H9 (cell line): Measurements from ENCODE around the gene GALNT7. TPM values are rescaled to one million over a fixed set of nuclear protein-coding genes. Genes with fewer than 3 reads are reported as not detected.

Source experiments
- DNase-seq: peaks from one replicate; pipeline ENCODE4 v3.0.0-alpha.2; 2017
- H2AFZ ChIP-seq: one replicate; pipeline ENCODE4 v1.6.1; 2013; ENCODE audit warnings: mild to moderate bottlenecking, low read length, control low read depth, moderate library complexity
- H2AK5ac ChIP-seq: 2 replicates; pipeline ENCODE4 v1.6.1; 2013; ENCODE audit warnings: low read length, control low read depth, mixed read lengths; ENCODE audit not compliant: insufficient read length
- H2BK120ac ChIP-seq: one replicate; pipeline ENCODE4 v1.6.1; 2013; ENCODE audit warnings: low read depth, mild to moderate bottlenecking, low read length, control low read depth, inconsistent platforms; ENCODE audit not compliant: poor library complexity, severe bottlenecking
- H2BK12ac ChIP-seq: 2 replicates; pipeline ENCODE4 v1.6.1; 2013; ENCODE audit warnings: low read length, control low read depth, mixed read lengths, low read depth; ENCODE audit not compliant: insufficient read length
- H2BK15ac ChIP-seq: 2 replicates; pipeline ENCODE4 v1.6.1; 2013; ENCODE audit warnings: low read depth, low read length, control low read depth
- H2BK20ac ChIP-seq: one replicate; pipeline ENCODE4 v1.6.1; 2013; ENCODE audit warnings: low read depth, mild to moderate bottlenecking, low read length, control low read depth, inconsistent platforms; ENCODE audit not compliant: poor library complexity, severe bottlenecking
- H2BK5ac ChIP-seq: 2 replicates; pipeline ENCODE4 v1.6.1; 2013; ENCODE audit warnings: low read length, control low read depth, mixed read lengths; ENCODE audit not compliant: insufficient read length
- H3K14ac ChIP-seq: 2 replicates; pipeline ENCODE4 v1.6.1; 2013; ENCODE audit warnings: low read length, control low read depth; ENCODE audit not compliant: insufficient read depth
- H3K18ac ChIP-seq: 2 replicates; pipeline ENCODE4 v1.6.1; 2013; ENCODE audit warnings: low read depth, mild to moderate bottlenecking, mixed read lengths, low read length, control low read depth; ENCODE audit not compliant: insufficient read length
- H3K23ac ChIP-seq: 2 replicates; pipeline ENCODE4 v1.6.1; 2013; ENCODE audit warnings: low read length, control low read depth, mixed read lengths, low read depth; ENCODE audit not compliant: insufficient read length
- H3K23me2 ChIP-seq: 2 replicates; pipeline ENCODE4 v1.6.1; 2013; ENCODE audit warnings: low read depth, mild to moderate bottlenecking, mixed read lengths, low read length, control low read depth; ENCODE audit not compliant: insufficient read length, poor library complexity, severe bottlenecking
- H3K27ac ChIP-seq: 2 replicates; pipeline ENCODE4 v1.5.1; 2013; ENCODE audit warnings: low read length, control low read depth, mixed read lengths, low read depth; ENCODE audit not compliant: insufficient read length
- H3K27me3 ChIP-seq: 2 replicates; pipeline ENCODE4 v1.6.1; 2013; ENCODE audit warnings: low read length, control low read depth, inconsistent platforms; ENCODE audit not compliant: insufficient read depth
- H3K4ac ChIP-seq: 2 replicates; pipeline ENCODE4 v1.6.1; 2013; ENCODE audit warnings: low read depth, mild to moderate bottlenecking, control low read depth, inconsistent platforms, low read length, moderate library complexity
- H3K4me1 ChIP-seq: 2 replicates; pipeline ENCODE4 v1.6.1; 2013; ENCODE audit warnings: low read length, control low read depth, inconsistent platforms; ENCODE audit not compliant: insufficient read depth
- H3K4me2 ChIP-seq: 2 replicates; pipeline ENCODE4 v1.6.1; 2013; ENCODE audit warnings: low read length, control low read depth, mixed read lengths; ENCODE audit not compliant: insufficient read length, insufficient read depth
- H3K56ac ChIP-seq: 2 replicates; pipeline ENCODE4 v1.6.1; 2013; ENCODE audit warnings: low read depth, mild to moderate bottlenecking, mixed read lengths, low read length, control low read depth; ENCODE audit not compliant: insufficient read length
- H3K79me1 ChIP-seq: 2 replicates; pipeline ENCODE4 v1.6.1; 2013; ENCODE audit warnings: low read depth, mild to moderate bottlenecking, moderate library complexity, low read length, control low read depth, inconsistent platforms; ENCODE audit not compliant: insufficient read depth, poor library complexity, severe bottlenecking
- H3K79me2 ChIP-seq: 2 replicates; pipeline ENCODE4 v1.6.1; 2013; ENCODE audit warnings: low read length, control low read depth, inconsistent platforms; ENCODE audit not compliant: insufficient read depth
- H3K9ac ChIP-seq: 2 replicates; pipeline ENCODE4 v1.6.1; 2013; ENCODE audit warnings: low read length, control low read depth, mixed read lengths; ENCODE audit not compliant: insufficient read length; ENCODE audit errors: extremely low read depth
- H3K9me3 ChIP-seq: one replicate; pipeline ENCODE4 v1.6.1; 2013; ENCODE audit warnings: low read depth, low read length, inconsistent platforms; ENCODE audit not compliant: control insufficient read depth
- H3T11ph ChIP-seq: one replicate; pipeline ENCODE4 v1.6.1; 2013; ENCODE audit warnings: mild to moderate bottlenecking, low read length, control low read depth, inconsistent platforms
- H4K20me1 ChIP-seq: one replicate; pipeline ENCODE4 v1.6.1; 2013; ENCODE audit not compliant: control insufficient read depth, insufficient read length, insufficient read depth
- H4K5ac ChIP-seq: 2 replicates; pipeline ENCODE4 v1.6.1; 2013; ENCODE audit warnings: low read depth, mild to moderate bottlenecking, mixed read lengths, low read length, control low read depth; ENCODE audit not compliant: insufficient read length
- H4K8ac ChIP-seq: replicated peaks from 2 replicates; pipeline ENCODE4 v1.6.1; 2013; ENCODE audit warnings: low read length, control low read depth, mixed read lengths, low read depth; ENCODE audit not compliant: insufficient read length
- H4K91ac ChIP-seq: 2 replicates; pipeline ENCODE4 v1.6.1; 2013; ENCODE audit warnings: low read depth, mild to moderate bottlenecking, moderate library complexity, mixed read lengths, low read length, control low read depth; ENCODE audit not compliant: insufficient read length
- H3K27ac Mint-ChIP-seq, 3 experiments: 2 replicates in 2 of 3; 3 replicates in 1 of 3; pipeline ENCODE4 v1.8.0; 2020 to 2021; ENCODE audit warnings: mixed read lengths in 3 of 3, mild to moderate bottlenecking in 1 of 3, moderate library complexity in 1 of 3
- H3K27me3 Mint-ChIP-seq: 2 replicates; pipeline ENCODE4 v1.8.0; 2021; ENCODE audit warnings: low read depth, mild to moderate bottlenecking, moderate library complexity, mixed read lengths
- H3K36me3 Mint-ChIP-seq, 3 experiments: 2 replicates in 2 of 3; 3 replicates in 1 of 3; pipeline ENCODE4 v1.8.0; 2020 to 2021; ENCODE audit warnings: low read depth in 3 of 3, mixed read lengths in 3 of 3; ENCODE audit not compliant: insufficient read depth in 1 of 3
- H3K4me1 Mint-ChIP-seq, 2 experiments: 2 replicates each; pipeline ENCODE4 v1.8.0; 2020; ENCODE audit warnings: mixed read lengths in 2 of 2
- H3K4me3 Mint-ChIP-seq, 2 experiments: 2 replicates in 1 of 2; 3 replicates in 1 of 2; pipeline ENCODE4 v1.8.0; 2020 to 2021; ENCODE audit warnings: mild to moderate bottlenecking in 2 of 2, mixed read lengths in 2 of 2, moderate library complexity in 1 of 2
- H3K9me3 Mint-ChIP-seq, 2 experiments: 2 replicates in 1 of 2; 3 replicates in 1 of 2; pipeline ENCODE4 v1.8.0; 2020; ENCODE audit warnings: mild to moderate bottlenecking in 2 of 2, mixed read lengths in 2 of 2, moderate library complexity in 1 of 2
- CTCF ChIP-seq: fragments of 200-600 bp; sonication (generic); conservative IDR thresholded peaks from 3 replicates; pipeline ENCODE4 v1.8.0; 2021; ENCODE audit warnings: antibody characterized with exemption, mild to moderate bottlenecking
- WGBS: extraction: QIAGEN DNeasy Blood & Tissue Kit; methylation state at CpG from one replicate; pipeline ENCODE4 v1.1.7; 2013; ENCODE audit warnings: missing lambda C conversion rate, low lambda C conversion rate, mixed read lengths; ENCODE audit not compliant: insufficient read length; ENCODE audit errors: extremely low coverage; 5-methylcytosine and 5-hydroxymethylcytosine counted together
- total RNA-seq: library from RNA; stranded (reverse); gene quantifications from 2 replicates; pipeline ENCODE4 v1.2.1, GENCODE V29; 2021

Gene GALNT7
- total RNA-seq, 1 experiment from 2014 or later = 57.3 TPM

DNA sequence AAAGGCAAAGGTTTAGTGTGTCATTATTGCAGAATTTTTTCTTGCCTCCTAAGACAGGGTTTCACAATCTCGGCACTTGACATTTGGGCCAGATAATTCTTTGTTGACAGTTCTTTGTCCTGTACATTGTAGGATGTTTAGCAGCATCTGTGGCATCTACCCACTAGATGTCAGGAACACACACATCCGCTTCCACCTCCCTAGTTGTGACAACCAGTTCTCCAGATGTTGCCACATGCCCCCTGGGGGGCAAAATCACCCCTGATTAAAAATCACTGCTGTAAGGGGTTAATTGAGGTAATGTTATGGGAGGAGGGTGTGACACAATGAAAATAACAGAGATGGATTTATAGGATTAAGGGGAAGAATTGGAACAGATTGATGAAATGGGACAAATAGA is 90.3 kb downstream of the GALNT7 start:
- no peak overlapping the region for H3K4me3 Mint-ChIP-seq
- H3K27ac Mint-ChIP-seq = no peak overlapping the region
- Histone ChIP-seq H3K4me1 (peaks cover 7% of the 10 kb centered on the region; the same call in 1 of the 2 replicates), H3K79me1 (peaks cover 7% of the 10 kb centered on the region), H2AK5ac (no peak overlapping the region), H4K8ac (no peak overlapping the region), H3K56ac (no peak overlapping the region), H2BK5ac (no peak overlapping the region), H3K9ac (no peak overlapping the region), H3K27ac (no peak overlapping the region), H2BK120ac (no peak overlapping the region), H3K4me2 (no peak overlapping the region), H3T11ph (no peak overlapping the region), H3K27me3 (no peaks in the 10 kb centered on the region), H3K23me2 (no peaks in the 10 kb centered on the region), H4K91ac (no peak overlapping the region), H3K23ac (no peak overlapping the region), H3K4ac (no peak overlapping the region), H4K20me1 (no peaks in the 10 kb centered on the region), H3K79me2 (peaks cover 5% of the 10 kb centered on the region; the same call in 1 of the 2 replicates), H2BK20ac (no peak overlapping the region), H3K9me3 (no peaks in the 10 kb centered on the region), H3K14ac (no peak overlapping the region), H2BK12ac (no peak overlapping the region), H2BK15ac (no peak overlapping the region), H2AFZ (no peak overlapping the region), H3K18ac (no peak overlapping the region), H4K5ac (no peak overlapping the region)
- H3K4me1 Mint-ChIP-seq = peaks cover 26 to 32% of the 10 kb centered on the region in 2 experiments
- no peaks in the 10 kb centered on the region for H3K9me3 Mint-ChIP-seq
- DNase-seq = no peak
- H3K27me3 Mint-ChIP-seq = no peaks in the 10 kb centered on the region
- TF ChIP-seq CTCF = no peak
- no CpG with 5 or more reads among the region's 2 CpGs for WGBS
- H3K36me3 Mint-ChIP-seq = no peaks in the 10 kb centered on the region; a peak in 1 of 7 replicates
